ENCODE results near the gene CBFA2T2. TPM values are rescaled to one million over a fixed set of nuclear protein-coding genes. Genes with fewer than 3 reads are reported as not detected.

The CBFA2T2 gene
- total RNA-seq, 1 donor from 2014 or later = 84.1 TPM

GRCh38 chr20:33552519-33552918 is 62.6 kb downstream of the CBFA2T2 start:
- H3K9me3 Mint-ChIP-seq (ENCODE audit: unreplicated experiment) = peaks cover 5% of the 10 kb centered on the region
- H3K27ac Mint-ChIP-seq (ENCODE audit: unreplicated experiment) = peak overlapping the region; percentile 41
- H3K36me3 Mint-ChIP-seq (ENCODE audit: unreplicated experiment) = no peaks in the 10 kb centered on the region
- TF ChIP-seq CTCF (IDR thresholded peaks at IDR 0.05; ENCODE audit: partially characterized antibody, unreplicated experiment) = no peak
- no peaks in the 10 kb centered on the region for H3K27me3 Mint-ChIP-seq (ENCODE audit: unreplicated experiment)
- peak overlapping the region; percentile 53 for H3K4me3 Mint-ChIP-seq (ENCODE audit: unreplicated experiment)
- H3K4me1 Mint-ChIP-seq (ENCODE audit: low read depth, unreplicated experiment) = peaks cover 19% of the 10 kb centered on the region
- no peak for DNase-seq

GRCh38 chr20:33553516-33553915 is 63.6 kb downstream of the CBFA2T2 start:
- Mint-ChIP-seq H3K9me3 (ENCODE audit: unreplicated experiment) (peaks cover 8% of the 10 kb centered on the region), H3K4me1 (ENCODE audit: low read depth, unreplicated experiment) (peaks cover 22% of the 10 kb centered on the region), H3K27ac (ENCODE audit: unreplicated experiment) (no peak overlapping the region), H3K4me3 (ENCODE audit: unreplicated experiment) (no peak overlapping the region), H3K27me3 (ENCODE audit: unreplicated experiment) (no peaks in the 10 kb centered on the region), H3K36me3 (ENCODE audit: unreplicated experiment) (peaks cover 4% of the 10 kb centered on the region)
- no peak for TF ChIP-seq CTCF (IDR thresholded peaks at IDR 0.05; ENCODE audit: partially characterized antibody, unreplicated experiment)
- no peak for DNase-seq

GRCh38 chr20:33554914-33555420 is 65.1 kb downstream of the CBFA2T2 start:
- Mint-ChIP-seq H3K27me3 (ENCODE audit: unreplicated experiment) (no peaks in the 10 kb centered on the region), H3K27ac (ENCODE audit: unreplicated experiment) (no peak overlapping the region), H3K36me3 (ENCODE audit: unreplicated experiment) (peaks cover 5% of the 10 kb centered on the region), H3K4me3 (ENCODE audit: unreplicated experiment) (no peak overlapping the region), H3K9me3 (ENCODE audit: unreplicated experiment) (peaks cover 4% of the 10 kb centered on the region), H3K4me1 (ENCODE audit: low read depth, unreplicated experiment) (peaks cover 15% of the 10 kb centered on the region)
- TF ChIP-seq CTCF (IDR thresholded peaks at IDR 0.05; ENCODE audit: partially characterized antibody, unreplicated experiment) = no peak
- no peak for DNase-seq

- H3K27ac Mint-ChIP-seq (ENCODE audit: unreplicated experiment) = no peak overlapping the region
Observed at GRCh38 chr20:33555755-33556154, 65.9 kb downstream of the CBFA2T2 start.

More at GRCh38 chr20:33555755-33556154, 65.9 kb downstream of the CBFA2T2 start:
- DNase-seq = no peak
- Mint-ChIP-seq H3K27me3 (ENCODE audit: unreplicated experiment) (no peaks in the 10 kb centered on the region), H3K4me3 (ENCODE audit: unreplicated experiment) (no peak overlapping the region), H3K4me1 (ENCODE audit: low read depth, unreplicated experiment) (peaks cover 19% of the 10 kb centered on the region), H3K9me3 (ENCODE audit: unreplicated experiment) (peaks cover 4% of the 10 kb centered on the region), H3K36me3 (ENCODE audit: unreplicated experiment) (peaks cover 5% of the 10 kb centered on the region)
- no peak for TF ChIP-seq CTCF (IDR thresholded peaks at IDR 0.05; ENCODE audit: partially characterized antibody, unreplicated experiment)
